GM21360 (cell line): Measurements from ENCODE around the gene GRPR.
"Not testable (repeated sequence)": the region's sequence is repeated elsewhere in the genome, so short reads cannot be mapped to it uniquely, and the experiment has no call there.

Experiments used
- ATAC-seq: cut with Tn5 transposase; IDR thresholded peaks from one replicate; pipeline ENCODE4 v1.9.1; 2021; ENCODE audit warnings: mild to moderate bottlenecking, moderate library complexity; ENCODE audit not compliant: unreplicated experiment

GRPR gene

GRCh38 chrX:16175329-16176061, 52.1 kb downstream of the GRPR start:
- ATAC-seq, result no peak

DNA sequence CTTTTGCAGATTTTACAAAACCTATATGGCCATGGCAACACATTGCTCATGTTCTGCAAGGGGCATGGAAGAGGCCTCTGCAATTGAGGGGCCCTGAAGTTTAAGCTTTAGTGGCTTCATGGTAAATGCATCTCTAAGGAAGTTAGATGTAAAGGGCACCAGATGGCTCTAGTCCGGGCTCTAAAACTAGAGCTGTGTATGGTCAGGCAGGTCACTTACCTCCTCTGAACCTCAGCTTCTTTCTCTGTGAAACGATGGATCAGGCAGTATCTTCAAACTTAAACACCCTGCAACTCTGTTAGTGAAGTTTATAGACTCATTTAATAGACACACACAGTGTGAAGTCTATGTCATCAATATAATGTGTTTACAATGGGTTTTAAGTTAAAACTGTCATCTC, 53.9 kb downstream of the GRPR start:
- no peak for ATAC-seq

DNA sequence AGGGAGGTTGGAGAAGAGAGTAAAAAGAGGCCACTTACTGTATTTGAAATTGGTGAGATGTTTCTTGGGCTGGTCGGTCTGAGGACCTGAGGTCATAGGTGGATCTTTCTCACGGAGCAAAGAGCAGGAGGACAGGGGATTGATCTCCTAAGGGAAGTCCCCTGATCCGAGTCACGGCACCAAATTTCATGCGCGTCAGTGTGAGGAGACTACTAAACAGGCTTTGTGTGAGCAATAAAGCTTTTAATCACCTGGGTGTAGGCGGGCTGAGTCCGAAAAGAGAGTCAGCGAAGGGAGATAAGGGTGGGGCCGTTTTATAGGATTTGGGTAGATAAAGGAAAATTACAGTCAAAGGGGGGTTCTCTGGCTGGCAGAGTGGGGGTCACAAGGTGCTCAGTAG, 60.5 kb downstream of the GRPR start:
- not testable (repeated sequence) for ATAC-seq

- ATAC-seq, result peak; percentile 96
Observed at GRCh38 chrX:16185725-16186136, 62.4 kb downstream of the GRPR start.

- no peak for ATAC-seq
Observed at GRCh38 chrX:16186380-16187007, 63.1 kb downstream of the GRPR start.

- ATAC-seq, result no peak
Observed at GRCh38 chrX:16187024-16187760, 63.8 kb downstream of the GRPR start.

DNA sequence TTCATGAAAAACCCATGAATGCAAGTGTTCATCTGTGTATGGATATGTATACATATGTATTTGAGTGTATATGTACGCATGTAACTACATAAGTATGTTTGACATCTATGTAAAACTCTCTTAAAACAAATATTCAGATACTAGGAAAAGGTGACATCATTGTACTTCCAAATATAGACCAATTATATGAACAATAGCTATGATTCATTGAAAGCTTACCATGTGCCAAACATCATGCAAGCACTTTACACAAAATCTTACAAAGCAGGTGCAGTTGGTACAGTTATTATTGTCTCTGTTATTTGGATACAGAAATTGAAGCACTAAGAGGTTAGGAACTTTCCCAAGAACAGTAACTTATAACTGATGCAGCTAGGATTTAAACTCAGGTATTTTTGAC, 65.3 kb downstream of the GRPR start:
- ATAC-seq, result no peak

- ATAC-seq, result no peak
Observed at GRCh38 chrX:16191605-16192004, 68.2 kb downstream of the GRPR start.

- ATAC-seq, result no peak
Observed at GRCh38 chrX:16196829-16197228, 73.5 kb downstream of the GRPR start.

DNA sequence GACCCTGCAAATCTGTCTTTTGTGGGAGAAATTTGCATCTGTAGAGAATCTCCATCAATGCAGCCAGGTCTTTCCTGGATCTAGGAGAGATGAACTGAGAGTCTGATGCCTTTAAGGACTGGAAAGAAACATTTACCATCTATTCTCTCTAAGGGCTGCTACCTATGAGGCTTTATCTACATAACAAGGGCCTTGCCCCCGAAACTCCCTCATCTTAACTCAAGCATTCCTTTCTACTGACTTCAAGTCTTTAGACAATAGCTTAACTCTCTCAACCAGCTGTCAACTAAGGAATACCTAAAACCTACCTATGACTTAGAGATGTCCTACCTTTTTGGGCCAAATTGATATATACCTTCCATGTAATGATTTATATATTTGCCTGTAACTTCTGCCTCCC, 76.0 kb downstream of the GRPR start:
- ATAC-seq, result no peak

DNA sequence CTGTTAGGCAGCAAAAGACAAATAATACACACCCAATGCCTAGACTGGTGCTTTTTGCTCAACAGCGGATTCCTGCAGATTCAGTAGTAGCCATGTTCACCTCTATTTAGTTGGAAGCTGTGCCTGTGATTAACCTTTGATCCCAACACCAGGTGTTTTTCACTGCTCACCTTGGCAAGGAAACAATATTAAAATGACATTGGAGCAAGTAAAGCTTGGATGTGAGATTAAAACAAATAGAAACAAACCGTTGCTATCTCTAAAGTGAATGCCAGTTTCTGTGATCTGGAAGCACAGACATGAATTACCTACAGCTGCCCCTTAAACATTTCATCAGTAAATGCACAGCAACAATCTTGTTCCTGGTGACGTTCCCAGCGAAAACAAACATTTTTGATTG, 79.6 kb downstream of the GRPR start:
- no peak for ATAC-seq
